Stomach (tissue), 4 donors: Measurements from ENCODE around the gene XXYLT1.

ENCODE experiments used
- CTCF ChIP-seq, 7 experiments: fragments of 450-650 bp in 4 of 7; fragments of 200-600 bp in 3 of 7; sonication (generic) in 3 of 7; IDR thresholded peaks; one replicate each; pipeline ENCODE4 v1.5.1; 2016 to 2019; ENCODE audit warnings: antibody characterized with exemption in 7 of 7, control low read depth in 2 of 7, mild to moderate bottlenecking in 1 of 7
- EP300 ChIP-seq: sonication (generic); formaldehyde crosslinking; IDR thresholded peaks from one replicate; pipeline ENCODE4 v1.6.1; 2017; ENCODE audit warnings: antibody characterized with exemption
- POLR2A ChIP-seq, 4 donors: fragments of 450-650 bp; IDR thresholded peaks; one replicate each; pipeline ENCODE4 v1.6.1; 2016; ENCODE audit warnings: antibody characterized with exemption in 4 of 4, control low read depth in 2 of 4, mild to moderate bottlenecking in 1 of 4, moderate library complexity in 1 of 4

DNA sequence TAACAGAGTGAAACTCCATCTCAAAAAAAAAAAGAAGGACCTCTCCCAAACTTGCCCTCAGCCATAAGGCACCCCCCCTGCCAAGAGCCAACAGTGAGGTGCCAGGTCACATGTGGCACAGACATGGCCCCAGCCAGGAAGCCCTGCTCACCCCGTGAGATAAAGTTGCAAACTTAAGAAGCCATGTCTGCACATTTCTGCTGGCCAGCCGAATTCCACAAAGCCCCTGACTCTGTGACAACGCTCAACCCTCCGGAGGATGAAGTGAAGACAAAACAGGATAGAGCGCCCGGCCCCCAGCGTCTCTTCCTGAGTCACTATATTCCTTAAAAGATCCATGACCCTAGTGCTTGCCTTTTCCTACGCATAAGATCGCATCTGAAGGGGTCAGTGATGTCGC lies 188.1 kb downstream of the XXYLT1 start:
- TF ChIP-seq CTCF (IDR thresholded peaks at IDR 0.05) = no peak
- no peak for TF ChIP-seq EP300
- no peak for TF ChIP-seq POLR2A (IDR thresholded peaks at IDR 0.05)
